Measurements from ENCODE around the gene IGFBP2. TPM values are rescaled to one million over a fixed set of nuclear protein-coding genes. Genes with fewer than 3 reads are reported as not detected.

IGFBP2 gene
- total and polyA plus RNA-seq, 9 of the 15 experiments (the other 6 are each of a cell fraction or from before 2014, with no cell fraction given) = 0.93 TPM; not detected in 8

DNA sequence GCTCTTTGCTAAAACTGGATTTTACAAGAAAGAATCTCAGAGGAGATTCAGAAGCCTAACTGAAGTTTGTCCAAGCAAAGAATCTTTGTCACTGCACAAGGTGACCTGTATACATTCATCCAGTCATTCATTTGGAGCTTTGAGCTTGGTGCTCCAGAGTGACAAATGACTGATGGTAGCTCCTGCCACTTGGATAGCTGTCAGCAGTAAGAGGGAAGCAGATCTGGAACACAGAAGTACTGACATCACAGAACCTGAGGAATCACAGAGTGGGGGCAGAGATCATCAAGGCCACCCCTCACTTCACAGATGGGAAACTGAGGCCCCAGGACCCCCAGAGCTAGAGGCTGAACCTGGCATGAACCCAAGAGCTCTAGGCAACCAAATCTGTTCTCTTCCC, 28.8 kb upstream of the IGFBP2 start:
- intact Hi-C loops (cut with micrococcal nuclease) = no loop called here
- in situ Hi-C loops (cut with MboI) = no loop called here
- no peak overlapping the region for H3K4me2 ChIP-seq (ENCODE audit: insufficient read depth, low read length)
- ChIA-PET CTCF (ENCODE audit: low intra/inter-chr PET ratio) (no interaction called here), POLR2A (no interaction called here)
- H3K9me3 ChIP-seq (replicated peaks; ENCODE audit: control insufficient read depth, insufficient read depth, low read depth, low read length) = no peaks in the 10 kb centered on the region
- no peak overlapping the region for H3K9ac ChIP-seq (ENCODE audit: insufficient read depth in 1 of 2, low read depth in 2 of 2, low read length in 2 of 2)
- ATAC-seq = no peak
- no peak overlapping the region for H3K4me3 ChIP-seq
- H3K27ac ChIP-seq (ENCODE audit: extremely low read depth, low read depth, low read length) = no peak overlapping the region
- no TSS peak for BruUV-seq (replicated peaks)
- peaks cover 4 to 45% of the 10 kb centered on the region in 2 experiments; a peak in 4 of 5 replicates for H3K27me3 ChIP-seq (ENCODE audit: control insufficient read depth in 2 of 2, insufficient read depth in 2 of 2, low read length in 2 of 2)
- FAIRE-seq = no peak
- H3K36me3 ChIP-seq (ENCODE audit: control insufficient read depth, insufficient read depth, low read length) = no peaks in the 10 kb centered on the region
- H3K79me2 ChIP-seq (ENCODE audit: control insufficient read depth, insufficient read depth, low read length) = no peaks in the 10 kb centered on the region
- no peaks in the 10 kb centered on the region for H3K9me1 ChIP-seq (ENCODE audit: control insufficient read depth, insufficient read depth, low read length)
- H3K4me1 ChIP-seq (replicated peaks in 1 of 2; ENCODE audit: control insufficient read depth in 2 of 2, insufficient read depth in 2 of 2, low read length in 2 of 2) = peaks cover 0 to 3% of the 10 kb centered on the region in 2 experiments; a peak in 1 of 5 replicates
- H2AFZ ChIP-seq (ENCODE audit: low read depth, low read length) = no peak overlapping the region
- H4K20me1 ChIP-seq (replicated peaks; ENCODE audit: control insufficient read depth, insufficient read depth, low read length) = no peaks in the 10 kb centered on the region
- TF ChIP-seq, protein P1, sequence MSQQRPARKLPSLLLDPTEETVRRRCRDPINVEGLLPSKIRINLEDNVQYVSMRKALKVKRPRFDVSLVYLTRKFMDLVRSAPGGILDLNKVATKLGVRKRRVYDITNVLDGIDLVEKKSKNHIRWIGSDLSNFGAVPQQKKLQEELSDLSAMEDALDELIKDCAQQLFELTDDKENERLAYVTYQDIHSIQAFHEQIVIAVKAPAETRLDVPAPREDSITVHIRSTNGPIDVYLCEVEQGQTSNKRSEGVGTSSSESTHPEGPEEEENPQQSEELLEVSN (IDR thresholded peaks at IDR 0.05; ENCODE audit: borderline replicate concordance in 1 of 2, extremely low read depth in 1 of 2, insufficient read depth in 1 of 2, insufficient read length in 1 of 2, low read depth in 1 of 2, low read length in 1 of 2, poor library complexity in 1 of 2, severe bottlenecking in 1 of 2) = no peak
- no peak for TF ChIP-seq CBFA2T2 (conservative IDR thresholded peaks at IDR 0.05)
- no peak for TF ChIP-seq POLR3G (IDR thresholded peaks at IDR 0.05; ENCODE audit: extremely low read depth, insufficient read length, insufficient replicate concordance)
- no peak for TF ChIP-seq MTA3 (IDR thresholded peaks at IDR 0.05; ENCODE audit: borderline replicate concordance)
- TF ChIP-seq GATA2 (CRISPR knock-in tag; IDR thresholded peaks at IDR 0.05) = no peak
- TF ChIP-seq ZBTB8A (IDR thresholded peaks at IDR 0.05; ENCODE audit: partially characterized antibody) = no peak
- TF ChIP-seq HMGN3 (IDR thresholded peaks at IDR 0.05; ENCODE audit: borderline replicate concordance, extremely low read depth, insufficient read length, low read depth, low read length) = no peak
- TF ChIP-seq GTF2A2 (tag; IDR thresholded peaks at IDR 0.05) = no peak
- DNase-seq (ENCODE audit: extremely low read depth in 1 of 4, low spot score in 3 of 4) = no peak
